ENCODE results near the gene CMSS1.

The CMSS1 gene

DNA sequence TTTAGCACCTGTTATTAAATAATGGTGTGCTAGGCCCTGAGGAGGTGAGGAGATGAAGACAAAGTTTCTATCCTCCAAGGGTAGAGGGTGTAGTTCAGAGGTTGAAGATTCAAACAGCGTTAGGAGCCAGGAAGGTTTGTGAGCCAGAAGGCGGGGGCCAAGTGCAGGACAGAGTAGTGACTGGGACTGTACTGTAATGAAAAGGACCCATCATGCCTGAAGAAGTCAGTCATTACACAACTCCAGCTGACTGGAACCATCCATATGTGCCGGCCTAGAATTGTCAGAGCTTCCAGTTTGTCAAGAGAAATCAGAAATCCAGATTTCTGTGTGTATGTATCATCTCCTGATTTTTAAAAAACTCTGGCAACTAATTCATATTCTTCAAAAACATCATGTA lies 241.8 kb downstream of the CMSS1 start:
- DNase-seq (ENCODE audit: low spot score): no peak

DNA sequence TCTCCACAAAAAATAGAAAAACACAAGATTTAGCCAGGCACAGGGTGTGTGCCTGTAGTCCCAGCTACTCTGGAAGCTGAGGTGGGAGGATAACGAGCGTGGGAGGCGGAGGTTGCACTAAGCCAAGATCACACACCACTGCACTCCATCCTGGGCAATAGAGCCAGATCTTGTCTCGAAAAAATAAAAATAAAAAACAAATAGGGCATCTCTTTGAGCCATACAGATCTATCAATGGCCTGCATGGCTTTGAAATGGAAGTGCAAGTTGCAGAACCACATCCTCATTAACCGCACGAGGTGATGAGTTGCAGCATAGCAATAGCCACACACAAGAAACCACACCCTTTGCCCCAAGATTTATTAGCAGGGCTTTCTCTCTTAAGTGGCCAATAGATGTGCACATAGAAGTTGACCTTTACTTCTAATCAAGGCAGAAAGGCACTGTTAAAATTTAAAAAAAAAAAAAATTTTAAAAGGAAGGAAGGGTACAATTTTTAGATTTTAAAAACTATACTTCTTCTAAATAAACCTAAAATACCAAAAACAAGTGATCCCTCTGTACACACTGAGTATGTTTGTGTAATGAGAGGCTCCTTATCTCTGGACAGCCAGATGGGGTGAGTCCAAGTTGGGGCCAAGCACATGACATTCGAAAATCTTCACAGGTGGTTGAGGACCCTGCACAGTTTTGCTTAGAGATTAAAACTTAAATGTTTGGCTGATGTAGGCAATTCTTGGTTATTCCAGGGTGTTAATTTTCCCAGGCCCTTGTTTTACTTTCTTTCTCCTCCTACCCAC lies 243.2 kb downstream of the CMSS1 start:
- no peak for DNase-seq (ENCODE audit: low spot score)

DNA sequence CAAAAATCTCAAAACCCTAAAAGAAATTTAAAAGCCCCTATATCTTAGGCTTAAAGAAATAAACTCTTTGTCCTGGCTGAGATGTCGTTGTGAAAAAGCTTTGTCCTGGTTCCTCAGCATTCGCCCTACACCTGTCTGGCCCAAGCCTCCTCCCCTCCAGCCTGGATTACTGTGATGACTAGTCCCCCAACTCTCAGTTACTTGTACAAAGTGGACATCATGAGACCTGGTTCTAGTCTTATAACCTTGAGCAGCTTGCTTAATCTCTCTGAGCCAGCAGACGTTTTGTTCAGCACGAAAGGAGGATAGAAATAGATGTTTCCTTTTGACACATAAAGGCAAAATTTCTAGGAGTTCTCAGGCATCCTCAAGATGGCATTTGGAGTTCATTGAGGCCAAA lies 245.0 kb downstream of the CMSS1 start:
- DNase-seq (ENCODE audit: low spot score): no peak

DNA sequence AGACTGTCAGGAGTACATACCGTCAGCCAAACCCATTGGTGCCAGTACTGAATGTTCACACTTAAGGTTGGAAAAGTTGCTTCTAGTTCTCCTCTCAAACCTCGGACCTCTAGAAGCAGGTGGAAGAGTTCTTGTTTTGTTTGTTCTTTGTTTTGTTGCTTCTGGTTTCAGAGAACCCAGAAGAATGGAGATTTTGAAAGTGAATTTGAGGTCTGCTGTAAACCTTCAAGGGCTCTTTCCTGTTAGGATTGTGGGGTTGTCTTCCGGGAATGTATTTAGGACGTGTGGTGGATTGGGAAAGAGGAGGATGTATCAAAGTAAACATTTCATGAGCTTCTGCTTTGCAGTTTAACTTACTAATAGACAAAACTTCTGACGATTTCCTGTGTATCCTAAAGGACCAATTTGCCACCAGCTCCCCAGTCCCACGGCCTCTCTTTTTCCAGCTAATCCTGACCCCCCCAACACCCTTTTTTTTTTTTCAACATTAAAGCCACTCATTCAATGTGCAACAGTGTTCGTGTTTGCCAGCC lies 246.3 kb downstream of the CMSS1 start:
- DNase-seq (ENCODE audit: low spot score): no peak

DNA sequence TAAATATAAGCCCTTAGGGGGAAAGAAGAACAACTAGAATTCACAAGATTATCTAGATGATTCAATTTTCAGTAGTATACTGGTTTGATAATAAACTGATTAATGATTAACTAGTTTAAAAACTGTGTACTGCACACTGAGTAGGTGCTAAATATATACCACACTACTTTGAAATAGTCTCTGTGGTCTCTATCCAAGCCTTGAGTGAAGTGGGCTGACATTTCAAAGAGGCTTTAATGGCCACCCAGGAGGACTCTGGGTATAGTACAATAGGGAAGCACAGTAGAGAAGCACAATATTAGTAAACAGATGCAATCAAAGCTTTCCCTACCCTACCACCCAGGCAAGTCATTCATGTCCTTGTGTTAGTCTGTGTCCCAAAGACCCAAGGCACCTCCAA lies 249.9 kb downstream of the CMSS1 start:
- no peak for DNase-seq (ENCODE audit: low spot score)

DNA sequence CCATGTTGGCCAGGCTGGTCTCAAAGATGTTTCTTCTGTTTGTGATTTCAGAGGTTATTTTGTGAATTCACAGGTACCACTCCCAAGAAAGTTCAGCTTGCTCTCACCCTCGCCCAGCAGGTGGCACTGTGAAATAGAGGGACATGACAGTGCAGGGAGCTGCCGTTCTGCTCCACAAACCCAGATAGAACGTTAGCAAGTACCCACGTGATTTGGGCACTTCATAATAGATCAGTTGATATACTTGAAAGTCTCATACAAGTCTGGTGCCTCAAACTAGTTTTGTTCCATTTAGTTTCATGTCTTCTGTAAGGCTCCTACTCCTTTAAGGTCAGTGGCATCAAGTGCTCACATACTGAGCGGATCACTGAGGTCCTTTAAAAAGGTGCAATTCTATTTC lies 251.2 kb downstream of the CMSS1 start:
- peak; percentile 81 for DNase-seq (ENCODE audit: low spot score)

DNA sequence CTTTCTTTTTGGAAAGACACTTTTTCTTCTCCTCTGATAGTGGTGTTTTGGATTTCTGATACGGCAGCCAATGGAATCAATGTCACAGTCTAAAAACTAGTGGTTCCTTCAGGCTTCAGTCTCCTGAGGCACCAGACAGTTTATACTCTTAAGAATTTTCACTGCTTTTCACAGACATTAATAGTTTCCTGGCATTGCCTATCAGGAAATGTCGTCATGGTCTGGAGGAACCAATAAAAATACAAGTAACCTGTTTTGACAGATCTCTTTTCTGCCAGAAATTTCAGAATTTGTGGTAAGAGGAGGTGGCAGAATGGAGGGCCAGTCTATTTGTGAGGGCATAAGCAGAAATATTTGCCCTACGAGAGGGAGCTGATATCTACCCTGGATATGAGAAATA lies 251.8 kb downstream of the CMSS1 start:
- DNase-seq (ENCODE audit: low spot score): no peak

- DNase-seq (ENCODE audit: low spot score): no peak
These were observed 254.8 kb downstream of the CMSS1 start for GRCh38 chr3:100072326-100073048.

DNA sequence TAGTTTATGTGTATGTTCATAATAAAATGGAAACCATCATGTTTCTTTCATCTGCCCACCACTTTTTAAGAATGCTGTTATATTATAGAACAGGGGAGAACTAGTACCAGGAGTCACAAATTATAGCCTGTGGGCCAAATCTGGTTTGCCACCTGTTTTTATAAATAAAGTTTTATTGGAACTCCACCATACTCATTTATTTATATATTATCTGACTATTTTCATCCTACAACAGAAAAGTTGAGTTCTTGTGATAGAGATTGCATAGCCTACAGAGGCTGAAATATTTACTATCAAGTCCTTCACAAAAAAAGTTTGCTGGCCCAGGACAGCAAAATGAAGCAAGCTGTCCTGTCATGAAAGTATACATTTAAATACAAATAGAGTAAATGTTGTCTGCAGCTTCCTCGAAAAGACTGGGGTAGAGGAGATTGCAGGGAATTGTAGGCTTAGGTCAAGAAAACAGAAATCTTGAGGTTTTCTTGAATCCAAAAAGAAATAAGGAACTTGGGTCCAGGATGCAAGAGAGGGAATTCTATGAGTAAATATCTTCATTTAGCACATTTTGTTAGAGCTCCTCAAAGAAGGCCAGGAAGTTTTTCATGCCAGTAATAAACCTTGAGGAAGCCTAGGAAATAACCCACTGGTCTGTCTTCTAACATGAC lies 255.5 kb downstream of the CMSS1 start:
- no peak for DNase-seq (ENCODE audit: low spot score)

GRCh38 chr3:100073714-100074307 lies 256.1 kb downstream of the CMSS1 start:
- DNase-seq (ENCODE audit: low spot score): peak; percentile 66

DNA sequence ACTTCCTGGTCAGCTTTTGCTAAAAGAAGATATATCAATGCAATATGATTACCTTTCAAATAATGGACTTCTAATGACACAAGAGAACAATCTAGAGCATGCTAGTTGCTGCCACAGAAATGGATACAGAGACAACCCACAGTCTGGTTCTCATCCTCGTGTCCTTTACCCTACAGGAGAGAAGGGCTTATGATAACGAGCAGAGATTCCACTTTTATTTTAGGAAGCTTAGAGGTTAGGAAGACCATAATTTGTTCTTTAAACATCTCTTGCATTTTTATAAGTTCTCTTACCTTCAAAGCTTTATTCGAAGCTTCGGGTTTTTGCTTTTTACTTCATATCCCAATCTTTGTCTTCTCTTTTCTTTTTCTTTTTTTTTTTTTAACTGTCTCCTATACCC lies 257.5 kb downstream of the CMSS1 start:
- DNase-seq (ENCODE audit: low spot score): no peak

DNA sequence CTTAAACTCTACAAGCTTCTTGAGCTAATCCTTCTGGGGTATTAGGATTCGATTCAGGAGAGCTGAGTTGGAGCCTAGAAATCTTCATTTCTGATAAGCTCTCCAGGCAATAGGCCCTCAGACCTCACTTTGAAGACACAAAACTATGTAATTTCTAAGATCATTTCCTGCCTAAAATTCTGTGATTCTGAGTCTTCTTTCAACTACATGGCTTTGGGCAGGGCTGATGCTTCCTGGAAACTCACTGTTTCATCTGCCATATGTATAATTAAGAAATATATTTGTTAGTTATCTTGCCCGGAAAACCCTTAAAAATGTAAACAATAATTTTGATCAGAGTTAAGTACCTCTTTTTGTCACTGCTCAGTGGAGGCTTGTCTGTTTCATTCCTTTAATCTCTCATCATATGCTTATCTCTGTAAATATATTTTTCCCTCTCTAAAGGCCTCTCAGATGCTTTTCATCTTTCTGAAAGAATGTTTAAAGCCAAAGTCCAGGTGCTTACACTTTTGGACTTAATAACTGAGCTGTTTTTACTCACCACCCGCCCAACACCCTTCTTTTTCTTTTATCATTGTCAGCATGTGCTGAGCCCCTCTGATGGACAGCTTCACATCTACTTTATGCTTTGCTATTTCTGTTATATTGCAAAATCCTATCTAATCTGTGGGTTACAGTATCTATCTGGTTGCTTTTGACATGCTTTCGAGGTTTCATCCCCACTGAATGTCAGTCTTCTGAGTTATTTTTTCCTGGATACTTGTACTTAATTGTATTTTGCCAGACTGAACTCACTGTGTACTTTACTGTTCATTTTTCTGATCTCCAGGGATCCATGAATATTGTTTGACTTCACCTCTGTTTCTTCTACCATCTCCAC lies 258.4 kb downstream of the CMSS1 start:
- DNase-seq (ENCODE audit: low spot score): no peak

- DNase-seq (ENCODE audit: low spot score): no peak
These were observed 259.3 kb downstream of the CMSS1 start for GRCh38 chr3:100076731-100077529.

- no peak for DNase-seq (ENCODE audit: low spot score)
These were observed 261.7 kb downstream of the CMSS1 start for GRCh38 chr3:100079328-100079727.

DNA sequence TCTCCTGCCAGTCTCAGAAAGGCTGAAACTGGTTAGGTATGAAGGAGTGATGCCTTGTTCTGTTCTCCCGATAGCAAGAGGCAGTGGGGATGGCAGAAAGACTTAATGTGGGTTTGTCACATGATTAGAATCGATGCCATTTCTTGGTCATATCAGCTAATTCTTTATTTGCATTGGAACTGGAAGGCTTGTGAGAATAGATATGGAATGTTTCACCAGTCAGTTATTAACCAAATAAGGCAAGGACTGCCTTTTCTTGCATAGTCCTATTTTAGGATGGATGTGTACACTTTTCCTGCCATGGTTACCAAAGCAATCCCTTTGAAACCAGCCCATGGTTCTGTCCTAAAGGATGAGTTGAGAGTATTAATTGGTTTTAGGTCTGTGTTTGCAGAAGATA lies 262.9 kb downstream of the CMSS1 start:
- no peak for DNase-seq (ENCODE audit: low spot score)

DNA sequence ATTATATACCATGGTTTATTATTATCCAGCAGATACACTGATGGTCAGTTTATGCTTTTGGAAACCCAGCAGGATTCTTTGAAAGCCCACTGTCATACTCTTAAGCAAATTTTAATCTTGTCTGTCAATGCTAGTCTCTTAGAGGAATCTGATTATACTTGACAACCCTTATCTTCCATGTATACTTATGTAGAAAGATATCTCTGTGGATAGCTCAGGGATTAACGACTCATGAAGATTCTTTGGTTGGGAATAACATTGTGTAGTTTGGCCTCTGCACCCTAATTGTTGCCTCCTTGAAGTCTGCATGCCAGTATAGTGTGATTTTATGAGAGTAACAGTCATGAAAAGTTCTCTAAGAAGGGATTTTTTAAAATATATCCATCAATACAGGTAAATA lies 263.6 kb downstream of the CMSS1 start:
- DNase-seq (ENCODE audit: low spot score): no peak

DNA sequence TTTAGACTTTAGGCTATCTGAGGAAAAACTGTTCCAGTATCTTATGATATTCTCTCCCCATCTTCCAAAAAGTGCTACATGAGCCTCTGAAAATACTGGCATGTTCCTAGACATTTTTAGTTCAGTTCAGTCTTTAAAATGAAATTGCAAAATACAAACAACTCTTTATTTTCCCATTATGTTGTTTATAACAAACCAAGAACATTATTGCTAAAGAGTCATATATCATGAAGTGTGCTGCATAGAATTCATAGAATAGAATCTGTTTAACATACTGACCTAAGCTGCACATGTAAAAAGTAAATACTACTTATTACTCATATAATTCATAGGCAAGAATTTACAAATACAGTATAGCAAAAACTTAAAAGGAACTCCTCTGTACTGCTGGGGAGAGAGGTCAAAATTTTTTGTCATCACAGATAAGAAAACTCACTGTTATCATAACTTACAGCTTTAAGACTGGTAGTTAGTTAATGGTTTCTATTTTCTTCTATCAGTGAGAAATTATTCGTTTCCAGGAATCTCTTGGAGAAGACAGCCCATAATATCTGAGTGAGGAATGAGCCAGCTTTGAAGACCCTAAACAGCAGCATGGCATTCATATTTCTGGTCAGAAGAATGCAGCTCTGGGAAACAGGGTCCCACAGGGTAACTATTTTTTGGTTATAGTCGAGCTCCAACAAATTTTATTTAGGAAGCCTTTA lies 264.5 kb downstream of the CMSS1 start:
- DNase-seq (ENCODE audit: low spot score): no peak

DNA sequence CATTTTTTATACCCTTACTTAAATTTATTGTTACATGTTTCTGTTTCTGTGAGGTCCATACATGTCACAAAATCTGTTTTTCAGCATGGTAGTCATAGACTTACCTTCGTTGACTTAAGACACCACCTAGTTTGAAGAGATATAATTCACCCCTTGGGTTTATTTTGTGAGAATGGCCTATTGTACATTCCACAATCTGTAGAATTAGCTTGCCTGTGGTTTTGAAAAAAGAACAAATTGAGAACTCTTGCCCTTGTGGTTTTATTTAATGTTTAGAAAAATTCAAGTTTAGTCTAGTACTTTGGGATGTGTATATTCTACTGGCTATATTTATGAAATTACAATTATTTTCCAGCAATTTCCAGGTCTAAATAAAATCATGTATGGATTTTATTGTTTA lies 265.1 kb downstream of the CMSS1 start:
- no peak for DNase-seq (ENCODE audit: low spot score)

DNA sequence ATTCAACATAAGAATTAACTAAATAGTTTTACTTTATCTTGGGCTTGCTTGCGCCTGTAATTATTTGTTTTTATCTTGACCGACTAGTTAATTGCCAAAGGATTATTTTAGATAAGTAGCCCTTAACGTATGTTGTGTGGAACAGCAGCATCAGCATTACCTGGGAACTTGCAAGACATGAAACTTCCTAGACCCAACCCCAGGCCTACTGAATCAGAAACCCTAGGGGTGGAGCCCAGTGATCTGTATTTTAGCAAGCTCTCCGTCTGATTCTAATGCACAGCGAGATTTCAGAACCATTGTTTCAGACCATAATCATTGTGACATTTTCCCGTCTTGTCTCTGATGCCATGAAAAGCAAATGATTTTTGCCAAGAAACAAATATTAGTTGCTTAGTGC lies 265.5 kb downstream of the CMSS1 start:
- no peak for DNase-seq (ENCODE audit: low spot score)
